Superior temporal gyrus (tissue), 1 donor: ENCODE results near the gene ANKRD55.
"Not testable (repeated sequence)": the region's sequence is repeated elsewhere in the genome, so short reads cannot be mapped to it uniquely, and the experiment has no call there.

Source experiments
- DNase-seq: peaks from one replicate; pipeline ENCODE4 v3.0.0-alpha.2; 2016; ENCODE audit errors: extremely low spot score

The ANKRD55 gene

DNA sequence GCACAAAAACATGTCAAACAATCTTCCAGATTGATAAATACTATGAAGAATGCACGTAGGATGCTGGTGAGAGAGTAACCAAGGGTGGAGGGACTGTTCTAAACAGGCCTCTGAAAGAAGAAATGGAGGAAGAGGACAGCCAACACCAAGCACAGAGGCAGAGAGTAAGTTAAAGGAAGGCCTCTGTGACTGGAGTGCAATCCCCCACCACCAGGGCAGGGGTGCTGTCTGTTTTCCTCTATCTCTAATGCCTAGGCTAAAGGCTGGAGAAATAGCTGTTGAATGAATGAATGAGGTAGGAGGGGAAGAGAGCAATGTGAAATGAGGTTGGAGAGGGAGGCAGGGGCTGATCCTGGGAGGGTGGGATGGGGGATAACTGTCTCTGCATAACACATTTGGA lies 88.9 kb downstream of the ANKRD55 start:
- DNase-seq: no peak

DNA sequence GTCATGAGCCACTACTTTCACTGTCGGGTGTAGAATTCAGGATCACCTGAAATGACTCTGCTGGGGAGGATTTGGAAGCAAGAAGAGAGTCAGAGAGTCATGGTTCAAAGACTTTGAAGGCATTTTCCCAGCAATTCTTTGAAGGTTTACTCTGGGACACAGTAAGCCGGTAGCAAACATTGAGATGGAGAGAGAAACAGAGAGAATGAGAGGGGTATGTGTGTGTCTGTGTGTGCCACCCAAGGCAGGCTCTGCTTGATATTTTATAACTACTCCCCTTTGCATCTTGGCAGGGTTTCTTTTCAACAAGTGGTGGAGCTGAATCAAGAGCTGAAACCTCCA lies 89.8 kb downstream of the ANKRD55 start:
- no peak for DNase-seq

DNA sequence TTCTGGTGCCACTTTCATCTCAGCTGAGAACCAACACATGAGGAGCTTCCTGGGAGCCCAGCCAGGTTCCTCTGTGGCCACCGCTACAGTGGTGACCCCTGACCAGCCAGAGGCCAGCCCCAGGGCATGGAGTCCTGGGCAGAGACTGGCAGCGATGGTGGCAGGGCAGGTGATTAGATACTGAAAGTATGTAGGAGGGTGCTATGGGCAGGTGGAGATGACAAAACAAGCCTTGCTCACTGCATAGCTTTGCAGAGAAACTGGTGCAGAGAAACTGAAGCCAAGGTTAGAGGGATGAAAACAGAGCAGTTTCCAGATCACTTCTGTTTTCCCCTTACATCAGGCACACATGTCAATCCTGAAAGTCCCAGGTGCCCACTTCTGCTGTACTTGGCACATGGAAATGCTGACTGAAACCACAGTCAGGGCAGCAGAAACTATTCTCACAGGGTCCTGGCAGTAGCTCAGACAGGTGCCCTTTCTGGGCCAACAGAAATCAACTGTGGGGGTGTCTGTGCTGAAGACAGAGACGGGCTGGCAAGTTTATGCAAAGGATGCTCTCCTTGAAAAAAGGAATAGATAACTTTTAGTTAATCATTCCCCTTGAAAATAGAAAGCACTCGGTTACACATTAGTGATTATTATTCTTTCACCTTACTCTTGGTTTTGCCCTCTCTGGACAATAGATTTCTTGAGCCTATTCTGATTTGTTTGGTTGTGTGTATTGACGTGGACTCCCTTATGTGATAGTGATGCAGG lies 90.3 kb downstream of the ANKRD55 start:
- no peak for DNase-seq

DNA sequence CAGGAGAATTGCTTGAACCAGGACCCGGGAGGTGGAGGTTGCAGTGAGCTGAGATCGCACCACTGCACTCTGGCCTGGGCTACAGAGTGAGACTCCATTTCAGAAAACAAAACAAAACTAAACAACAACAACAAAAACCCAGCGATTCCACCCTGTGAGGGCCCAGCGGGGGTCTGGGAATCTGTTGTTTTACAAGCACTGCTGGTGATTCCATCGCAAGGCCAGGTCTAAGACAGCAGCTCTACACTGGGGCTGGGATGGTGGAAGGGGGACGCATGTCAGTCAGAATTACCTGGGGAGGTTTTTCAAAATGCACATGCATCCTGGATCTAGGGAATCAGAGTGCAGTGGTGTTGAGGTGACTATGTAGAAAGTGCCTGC lies 90.9 kb downstream of the ANKRD55 start:
- no peak for DNase-seq

DNA sequence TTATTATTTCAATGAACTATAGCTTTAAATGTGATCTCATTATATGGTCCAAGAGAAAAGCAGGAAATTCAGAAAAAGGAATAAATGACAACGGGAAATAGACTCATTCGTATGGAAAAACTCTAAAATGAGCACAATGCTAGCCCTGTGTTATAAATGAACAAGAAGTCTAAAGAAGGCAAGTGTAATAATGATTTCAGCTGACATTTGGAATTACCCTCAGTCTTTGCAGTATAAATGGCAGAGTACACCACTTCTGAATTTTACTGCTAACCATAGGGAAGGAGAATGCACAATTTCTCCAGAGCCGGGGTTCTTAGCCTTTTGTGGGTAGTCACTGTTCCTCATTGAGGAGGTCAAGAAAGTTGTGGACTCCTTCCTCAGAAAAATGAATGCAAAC lies 93.1 kb downstream of the ANKRD55 start:
- no peak for DNase-seq

DNA sequence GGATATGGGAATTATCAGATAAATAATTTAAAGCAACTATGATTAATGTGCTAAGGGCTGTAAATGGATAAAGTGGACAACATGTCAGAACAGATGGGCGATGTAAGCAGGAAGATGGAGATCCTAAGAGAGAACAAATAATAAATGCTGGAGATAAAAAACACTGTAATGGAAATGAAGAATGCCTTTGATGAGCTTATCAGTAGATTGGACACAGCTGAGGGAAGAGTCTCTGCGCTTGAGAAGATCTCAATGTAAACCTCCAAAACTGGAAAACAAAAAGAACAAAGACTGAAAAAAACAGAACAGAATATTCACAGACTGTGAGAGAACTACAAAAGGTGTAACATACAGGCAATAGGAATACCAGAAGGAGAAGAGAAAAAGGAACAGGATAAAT lies 102.5 kb downstream of the ANKRD55 start:
- no peak for DNase-seq

DNA sequence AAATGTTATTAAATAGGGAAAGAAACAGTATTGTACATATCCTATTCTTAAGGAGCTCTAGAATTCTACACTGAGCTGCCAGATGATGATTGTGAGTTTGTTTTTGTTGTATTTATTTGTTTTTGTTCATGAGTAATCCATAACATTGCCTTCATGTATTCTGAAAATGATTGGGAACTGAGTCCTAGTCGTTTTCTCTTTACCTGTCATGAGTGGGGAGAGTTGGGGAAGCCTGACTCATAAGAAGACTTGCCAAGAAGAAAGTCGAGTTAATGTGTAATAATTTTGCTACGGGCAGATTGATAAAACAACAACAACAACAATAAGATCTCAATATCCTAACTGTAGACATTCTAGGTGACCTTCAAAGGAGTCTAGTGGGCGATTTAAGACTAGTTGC lies 103.8 kb downstream of the ANKRD55 start:
- no peak for DNase-seq

DNA sequence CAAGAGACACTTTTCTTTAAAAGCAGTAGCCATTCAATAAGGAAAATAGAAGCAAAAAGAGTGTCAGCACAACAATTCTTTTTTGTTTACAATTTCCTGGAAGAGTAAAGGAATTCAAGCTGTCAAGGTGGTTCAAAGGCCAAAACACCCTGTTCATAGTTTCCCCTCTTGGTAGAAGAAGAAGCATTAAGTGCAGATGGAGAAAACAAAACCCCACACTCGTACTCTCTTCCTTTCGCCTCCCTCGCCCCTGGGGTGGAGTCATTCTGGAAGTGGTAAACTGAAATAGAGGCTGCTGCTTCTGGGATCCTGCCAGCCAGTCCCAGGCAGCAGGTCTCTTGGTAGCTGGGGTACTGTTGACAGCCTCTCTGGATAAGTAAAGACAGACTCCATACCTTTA lies 105.0 kb downstream of the ANKRD55 start:
- DNase-seq: no peak

DNA sequence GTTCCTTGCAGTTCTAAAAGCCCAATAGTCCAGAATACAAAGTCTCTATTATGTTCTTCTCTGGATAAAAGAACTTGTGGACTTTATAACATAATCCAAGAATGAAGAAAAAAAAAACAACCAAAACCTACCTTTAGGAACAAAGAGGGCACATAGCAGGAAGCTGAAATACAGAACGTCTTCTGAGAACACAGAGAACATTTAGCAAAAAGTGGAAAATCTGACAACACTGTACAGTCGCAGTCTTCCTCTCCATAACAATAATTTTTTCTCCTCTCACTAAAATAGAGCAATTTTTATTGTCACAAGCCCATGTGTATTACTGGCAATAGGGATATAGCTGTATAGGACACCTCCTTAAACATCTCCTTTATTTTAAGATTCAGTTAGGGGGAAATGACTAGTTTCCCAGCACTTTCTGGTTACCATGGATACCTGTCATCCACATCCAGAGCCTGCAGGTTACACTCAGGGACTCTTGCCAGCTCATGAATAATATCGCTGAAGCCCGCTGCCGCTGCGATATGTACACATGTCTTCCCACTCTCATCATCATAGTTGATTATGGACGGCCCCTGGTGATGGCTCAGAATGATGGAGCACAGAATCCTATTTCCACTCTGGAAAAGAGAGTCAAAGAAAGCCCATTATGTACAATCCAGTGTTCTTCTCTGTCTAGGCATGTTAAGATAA lies 106.5 kb downstream of the ANKRD55 start:
- no peak for DNase-seq

DNA sequence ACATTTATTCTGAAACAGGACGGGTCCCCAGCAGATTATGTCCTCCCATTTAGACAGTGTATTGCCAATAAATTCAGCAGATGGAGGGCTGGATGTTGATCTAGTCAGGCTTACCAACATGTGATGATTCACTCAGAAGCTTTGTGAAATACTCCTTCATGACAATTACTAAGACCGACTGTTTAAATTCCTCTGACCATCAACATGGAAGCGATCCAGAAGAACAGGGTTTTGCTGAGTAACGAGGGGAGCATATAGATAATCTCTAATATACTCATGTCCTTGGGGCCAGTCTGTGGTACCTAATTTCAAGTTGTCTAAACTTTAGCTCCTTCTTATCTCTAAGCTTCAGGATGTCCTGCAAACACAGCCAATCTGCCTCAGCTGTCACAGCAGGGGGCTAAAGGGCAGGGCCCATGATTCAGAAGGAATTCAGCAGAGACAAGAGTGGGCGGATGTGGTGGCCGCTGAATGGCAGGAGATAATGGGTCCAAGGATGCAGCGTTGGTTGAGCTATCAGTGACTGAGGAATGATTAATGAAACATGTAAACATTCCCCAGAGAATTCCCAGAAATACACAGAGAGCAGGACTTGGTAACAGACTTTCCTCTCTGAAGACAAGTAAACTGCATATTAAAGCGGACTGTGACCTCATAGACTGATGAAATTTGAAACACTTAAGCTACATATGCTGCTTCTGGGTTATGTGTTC lies 109.4 kb downstream of the ANKRD55 start:
- DNase-seq: no peak

DNA sequence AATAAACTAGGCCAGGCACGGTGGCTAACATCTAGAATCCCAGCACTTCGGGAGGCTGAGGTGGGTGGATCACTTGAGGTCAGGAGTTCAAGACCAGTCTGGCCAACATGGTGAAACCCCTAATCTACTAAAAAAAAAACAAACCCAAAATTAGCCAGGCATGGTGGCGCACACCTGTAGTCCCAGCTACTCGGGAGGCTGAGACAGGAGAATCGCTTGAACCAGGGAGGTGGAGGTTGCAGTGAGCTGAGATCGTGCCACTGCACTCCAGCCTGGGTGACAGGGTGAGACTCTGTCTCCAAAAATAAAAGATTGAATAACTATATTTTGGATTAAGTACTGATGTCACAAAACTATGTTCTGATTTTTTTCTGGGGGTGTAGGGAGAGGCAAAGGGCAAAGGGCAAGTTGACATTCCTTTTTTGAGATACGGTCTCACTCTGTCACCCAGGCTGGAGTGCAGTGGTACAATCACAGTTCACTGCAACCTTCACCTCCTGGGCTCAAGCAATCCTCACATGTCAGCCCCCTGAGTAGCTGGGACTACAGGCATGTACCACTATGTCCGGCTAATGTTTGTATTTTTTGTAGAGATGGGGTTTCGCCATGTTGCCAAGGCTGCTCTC lies 110.7 kb downstream of the ANKRD55 start:
- not testable (repeated sequence) for DNase-seq

DNA sequence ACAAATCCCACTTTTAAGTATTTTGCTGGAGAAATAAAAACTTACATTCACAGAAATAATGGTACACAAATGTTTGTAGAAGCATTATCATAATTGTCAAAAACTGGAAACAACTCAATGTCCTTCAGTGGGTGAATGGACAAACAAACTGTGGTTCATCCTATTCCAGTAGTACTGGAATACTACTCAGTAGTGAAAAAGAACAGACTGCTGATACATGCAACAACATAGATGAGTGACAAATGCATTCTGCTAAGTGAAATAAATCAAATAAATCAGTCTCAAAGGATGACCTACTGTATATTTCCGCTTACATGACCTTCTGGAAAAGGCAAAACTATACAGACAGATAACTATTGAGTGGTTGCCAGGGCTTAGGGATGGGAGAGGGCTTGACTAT lies 114.1 kb downstream of the ANKRD55 start:
- DNase-seq: no peak

DNA sequence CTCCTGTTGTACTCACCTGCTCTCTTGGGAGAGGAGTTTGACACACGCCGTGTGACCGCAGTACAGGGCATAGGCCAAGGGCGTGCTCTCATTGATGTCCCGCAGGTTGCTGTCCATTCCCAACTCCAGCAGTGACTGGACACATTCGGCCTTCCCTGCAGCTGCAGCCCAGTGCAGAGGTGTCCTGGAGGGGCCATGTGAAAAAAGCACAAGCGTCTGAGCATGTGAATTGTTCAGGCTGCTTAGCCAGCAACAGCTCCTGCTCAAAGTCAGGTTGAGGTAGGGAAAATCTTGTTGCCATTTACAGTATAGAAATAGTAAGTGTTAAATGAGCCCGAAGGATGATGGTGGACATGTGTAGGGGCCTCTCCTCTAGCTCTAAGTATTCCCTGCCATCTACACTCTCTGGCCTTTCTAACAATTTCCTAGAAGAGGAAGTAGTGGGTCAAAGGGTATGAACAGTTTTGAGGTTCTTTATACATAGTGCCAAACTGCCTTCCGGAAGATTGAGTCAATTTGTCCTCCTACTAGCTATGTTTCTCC lies 116.5 kb downstream of the ANKRD55 start:
- no peak for DNase-seq

DNA sequence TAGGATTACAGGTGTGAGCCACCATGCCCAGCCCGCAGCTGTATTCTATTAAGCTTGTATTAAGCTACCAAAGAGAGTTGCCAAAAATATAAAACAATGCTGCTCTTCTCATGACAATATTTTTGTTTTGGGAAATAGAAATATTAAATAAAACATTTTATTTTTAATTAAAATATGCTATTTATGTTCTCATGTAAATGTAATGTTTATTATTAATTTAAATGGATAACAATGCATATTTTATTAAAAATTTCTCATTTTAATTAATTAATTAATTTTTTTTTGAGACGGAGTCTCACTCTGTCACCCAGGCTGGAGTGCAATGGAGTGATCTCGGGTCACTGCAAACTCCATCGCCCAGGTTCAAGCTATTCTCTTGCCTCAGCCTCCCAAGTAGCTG lies 117.5 kb downstream of the ANKRD55 start:
- no peak for DNase-seq

DNA sequence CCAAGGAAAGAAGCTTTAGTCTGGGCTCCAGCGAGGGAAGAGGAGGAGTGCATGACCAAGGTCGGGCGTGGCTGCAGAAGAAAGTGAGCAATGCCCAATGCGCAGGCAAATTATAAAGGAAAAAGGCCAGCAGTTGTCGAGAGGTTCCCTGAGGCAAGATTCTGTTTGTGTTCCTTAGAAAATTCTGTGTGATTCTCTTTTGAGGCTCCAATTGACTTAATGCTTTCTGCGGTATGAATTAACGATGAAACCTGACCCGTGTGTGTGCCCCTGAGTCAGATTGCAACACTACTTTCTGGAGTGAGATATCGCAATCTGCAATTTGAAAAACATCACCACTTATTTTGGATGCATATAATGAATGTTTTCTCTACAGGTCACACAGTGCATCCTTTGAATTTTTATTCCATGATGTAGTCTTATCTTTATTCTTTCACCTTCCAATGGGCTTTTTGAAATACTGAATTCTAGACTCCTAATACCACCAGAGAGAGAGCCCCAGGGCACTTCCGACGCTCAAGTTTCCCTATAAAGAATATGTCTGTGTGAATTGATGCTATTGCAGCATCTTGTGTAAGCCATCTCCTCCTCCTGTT lies 120.5 kb downstream of the ANKRD55 start:
- no peak for DNase-seq

DNA sequence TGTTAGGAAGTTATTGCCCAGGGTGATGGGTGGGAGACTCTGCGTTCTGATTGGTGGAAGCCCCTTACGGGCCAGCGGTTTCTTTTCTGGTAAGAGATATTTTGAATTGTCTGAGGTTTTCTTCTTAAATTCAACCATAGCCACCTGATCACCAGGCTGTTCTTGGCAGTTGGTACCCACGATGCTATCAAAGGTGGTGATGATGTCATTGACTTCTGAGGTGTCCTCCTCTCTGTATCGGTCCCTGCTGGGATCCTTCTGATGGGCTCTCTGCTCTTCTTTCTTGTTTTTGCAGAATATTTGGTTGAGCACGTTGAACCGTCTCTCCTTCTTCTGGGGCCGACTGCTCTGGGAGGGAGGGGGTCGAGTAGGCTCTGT lies 121.7 kb downstream of the ANKRD55 start:
- no peak for DNase-seq

DNA sequence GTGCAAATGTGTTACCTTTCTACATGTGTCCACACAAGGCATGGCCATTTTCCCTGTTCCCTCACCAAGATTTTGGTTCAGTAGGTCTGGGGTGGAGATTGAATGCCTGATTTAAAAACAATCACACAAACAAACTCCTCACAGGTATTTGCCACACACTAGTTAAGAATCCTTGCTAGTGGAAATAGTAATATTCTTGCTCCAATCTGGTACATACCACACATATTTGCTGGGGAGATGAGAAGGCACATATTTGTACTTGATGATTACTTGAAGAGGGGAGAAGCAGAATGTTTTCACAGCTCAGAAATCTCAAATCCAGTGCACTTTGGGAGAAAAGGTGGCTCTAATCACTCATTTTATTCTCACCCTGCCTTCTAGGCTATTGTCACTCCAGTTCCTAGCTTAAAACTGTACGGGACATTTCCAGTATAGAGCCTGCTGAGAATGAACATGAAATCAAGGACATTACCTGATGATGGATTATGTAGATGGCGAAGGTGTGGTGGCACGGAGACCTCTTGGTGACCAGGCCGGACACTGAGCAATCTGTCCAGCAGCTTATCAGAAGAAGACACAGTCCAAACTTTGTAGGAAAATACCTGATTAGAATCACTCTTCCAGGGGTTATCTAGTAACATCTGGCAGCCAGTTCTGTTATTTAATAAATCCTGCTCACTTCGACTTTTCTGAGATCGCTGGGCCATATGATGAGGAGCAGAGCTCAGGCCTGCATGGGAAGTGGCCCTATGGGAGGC lies 122.3 kb downstream of the ANKRD55 start:
- DNase-seq: no peak

DNA sequence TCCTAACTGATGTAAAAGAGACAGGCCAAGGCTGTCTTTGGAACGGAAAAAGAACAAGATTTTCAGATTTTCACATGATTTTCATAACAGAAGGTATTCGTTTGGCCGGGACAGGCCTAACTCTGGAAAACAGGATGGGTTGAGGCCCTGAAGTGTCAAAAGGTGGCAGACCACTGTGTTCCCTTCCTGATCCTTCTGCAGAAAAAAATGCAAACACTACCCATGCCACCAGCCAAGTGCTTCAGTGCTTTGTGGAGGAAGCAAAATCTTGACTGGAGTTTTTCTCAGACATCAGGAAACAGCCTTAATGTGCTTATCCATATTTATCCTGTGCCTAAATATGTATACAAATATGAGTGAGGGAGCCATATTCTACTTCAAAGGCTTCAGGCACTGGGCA lies 124.9 kb downstream of the ANKRD55 start:
- DNase-seq: no peak

DNA sequence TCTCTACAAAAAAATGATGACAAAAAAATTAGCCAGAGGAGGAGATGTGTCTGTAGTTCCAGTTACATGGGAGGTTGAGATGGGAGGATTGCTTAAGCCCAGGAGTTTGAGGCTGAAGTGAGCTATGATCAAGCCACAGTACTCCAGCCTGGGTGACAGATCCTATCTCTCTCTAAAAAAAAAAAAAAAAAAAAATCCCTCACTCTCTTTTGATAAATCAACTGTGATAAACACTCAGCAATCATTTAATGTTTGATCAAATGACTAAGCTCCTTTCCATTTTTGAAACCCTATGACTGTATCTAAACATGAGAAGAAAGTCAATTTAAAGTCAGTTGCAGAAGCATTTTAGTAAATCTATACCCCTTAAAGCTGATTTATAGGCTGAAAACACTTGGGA lies 126.3 kb downstream of the ANKRD55 start:
- DNase-seq: no peak

DNA sequence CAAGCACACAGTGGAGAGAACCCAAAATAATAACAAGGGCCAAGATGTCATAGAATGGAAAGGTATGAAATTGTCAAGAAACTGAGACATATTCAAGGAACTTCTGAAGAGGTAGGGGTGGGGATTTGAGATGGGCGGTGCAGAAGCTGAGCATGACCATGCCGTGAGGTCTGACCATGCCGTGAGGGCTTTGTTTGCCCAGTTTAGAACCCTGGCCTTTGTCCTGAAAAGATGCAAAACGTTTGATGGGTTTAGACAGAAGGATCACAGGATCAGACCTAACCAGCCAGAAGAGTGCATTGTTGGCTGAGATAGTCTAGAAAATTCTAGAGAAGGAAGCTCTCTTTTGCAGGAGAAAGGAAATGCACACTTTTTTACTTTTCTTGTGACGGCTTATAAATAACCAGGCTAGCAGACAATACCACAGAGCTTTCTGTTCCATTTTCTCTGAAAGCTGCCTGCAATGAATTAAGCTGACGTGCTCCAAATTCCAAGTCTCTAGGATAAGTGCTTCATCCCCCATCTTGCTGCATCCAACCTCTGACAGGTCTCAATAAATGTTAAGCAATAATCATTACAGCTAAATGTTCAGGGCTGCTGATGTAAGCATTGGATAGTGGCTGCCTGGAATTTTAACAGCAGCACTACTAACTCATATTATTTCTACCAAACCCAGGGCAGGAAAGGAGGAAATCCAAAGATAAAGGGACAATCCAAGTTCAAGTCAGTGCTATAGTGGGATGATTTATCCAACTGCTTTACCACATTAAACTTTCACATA lies 127.4 kb downstream of the ANKRD55 start:
- no peak for DNase-seq
